OCI-LY3 (cell line): Measurements from ENCODE around the gene SP9.

ENCODE experiments used
- H2AFZ ChIP-seq: fragments of 200-600, 300-600 bp; shearing (Covaris generic); 2 replicates; pipeline ENCODE4 v1.6.0; 2014; ENCODE audit warnings: antibody characterized with exemption, low read depth, low read length
- H3K27ac ChIP-seq: fragments of 200-600, 300-600 bp; sonication (generic); 2 replicates; pipeline ENCODE4 v1.5.1; 2014; ENCODE audit warnings: mild to moderate bottlenecking, low read length, moderate library complexity, mixed read lengths
- H3K27me3 ChIP-seq: fragments of 200-600, 300-600 bp; sonication (generic); 2 replicates; pipeline ENCODE4 v1.6.1; 2014; ENCODE audit warnings: low read depth, low read length, mixed read lengths
- H3K36me3 ChIP-seq: fragments of 200-600, 300-600 bp; sonication (generic); replicated peaks from 2 replicates; pipeline ENCODE3; 2014; ENCODE audit warnings: low read depth, low read length, mixed read lengths
- H3K4me1 ChIP-seq: fragments of 300-600, 200-600 bp; sonication (generic); 2 replicates; pipeline ENCODE4 v1.6.1; 2014; ENCODE audit warnings: low read length, mixed read lengths
- H3K4me2 ChIP-seq: fragments of 200-600, 300-600 bp; sonication (generic); 2 replicates; pipeline ENCODE4 v1.6.1; 2014; ENCODE audit warnings: low read length, mixed read lengths
- H3K4me3 ChIP-seq: fragments of 300-600, 200-600 bp; sonication (generic); 2 replicates; pipeline ENCODE4 v1.5.1; 2014; ENCODE audit warnings: antibody characterized with exemption, mild to moderate bottlenecking, low read length, moderate library complexity
- H3K79me2 ChIP-seq: fragments of 300-600, 200-600 bp; shearing (Covaris generic); 2 replicates; pipeline ENCODE4 v1.6.1; 2014; ENCODE audit warnings: mild to moderate bottlenecking, low read length, mixed read lengths
- H3K9ac ChIP-seq: fragments of 300-600, 200-600 bp; shearing (Covaris generic); 2 replicates; pipeline ENCODE4 v1.6.0; 2014; ENCODE audit warnings: mild to moderate bottlenecking, low read length, moderate library complexity
- H3K9me3 ChIP-seq: fragments of 200-600, 300-600 bp; shearing (Covaris generic); 2 replicates; pipeline ENCODE4 v1.6.1; 2014; ENCODE audit warnings: low read length, mixed read lengths; ENCODE audit not compliant: insufficient read depth
- H4K20me1 ChIP-seq: fragments of 200-600, 300-600 bp; sonication (generic); 2 replicates; pipeline ENCODE4 v1.6.1; 2016; ENCODE audit warnings: low read length, mixed read lengths; ENCODE audit not compliant: insufficient read depth
- EZH2phosphoT487 ChIP-seq: fragments of 200-600 bp; shearing (Covaris generic); IDR thresholded peaks from 2 replicates; pipeline ENCODE4 v1.6.1; 2018; ENCODE audit warnings: antibody characterized with exemption, mixed run types, low read depth
- TF ChIP-seq, protein P1 (sequence below): fragments of 200-600, 300-600 bp; sonication (generic); IDR thresholded peaks from 2 replicates; pipeline ENCODE4 v1.5.1; 2014; ENCODE audit warnings: antibody characterized with exemption, low read length, low read depth

Gene SP9

DNA sequence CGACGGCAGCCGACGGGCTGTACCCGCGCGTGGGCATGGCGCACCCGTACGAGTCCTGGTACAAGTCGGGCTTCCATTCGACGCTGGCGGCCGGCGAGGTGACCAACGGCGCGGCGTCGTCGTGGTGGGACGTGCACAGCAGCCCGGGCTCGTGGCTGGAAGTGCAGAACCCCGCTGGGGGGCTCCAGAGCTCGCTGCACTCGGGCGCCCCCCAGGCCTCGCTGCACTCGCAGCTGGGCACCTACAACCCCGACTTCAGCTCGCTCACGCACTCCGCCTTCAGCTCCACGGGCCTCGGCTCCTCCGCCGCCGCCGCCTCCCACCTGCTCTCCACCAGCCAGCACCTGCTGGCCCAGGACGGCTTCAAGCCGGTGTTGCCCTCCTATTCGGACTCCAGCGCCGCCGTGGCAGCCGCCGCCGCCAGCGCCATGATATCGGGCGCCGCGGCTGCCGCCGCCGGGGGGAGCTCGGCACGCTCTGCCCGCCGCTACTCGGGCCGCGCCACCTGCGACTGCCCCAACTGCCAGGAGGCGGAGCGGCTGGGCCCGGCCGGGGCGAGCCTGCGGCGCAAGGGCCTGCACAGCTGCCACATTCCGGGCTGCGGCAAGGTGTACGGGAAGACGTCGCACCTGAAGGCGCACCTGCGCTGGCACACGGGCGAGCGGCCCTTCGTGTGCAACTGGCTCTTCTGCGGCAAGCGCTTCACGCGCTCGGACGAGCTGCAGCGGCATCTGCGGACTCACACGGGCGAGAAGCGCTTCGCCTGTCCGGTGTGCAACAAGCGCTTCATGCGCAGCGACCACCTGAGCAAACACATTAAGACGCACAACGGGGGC lies 2.0 kb downstream of the SP9 start:
- Histone ChIP-seq H2AFZ (no peak overlapping the region), H3K9me3 (no peaks in the 10 kb centered on the region), H3K27ac (no peak overlapping the region), H3K36me3 (no peaks in the 10 kb centered on the region), H3K9ac (no peak overlapping the region), H3K27me3 (peaks cover 20% of the 10 kb centered on the region), H3K4me3 (no peak overlapping the region), H3K79me2 (no peaks in the 10 kb centered on the region), H4K20me1 (no peaks in the 10 kb centered on the region), H3K4me2 (no peak overlapping the region), H3K4me1 (peaks cover 24% of the 10 kb centered on the region)
- TF ChIP-seq, protein P1, sequence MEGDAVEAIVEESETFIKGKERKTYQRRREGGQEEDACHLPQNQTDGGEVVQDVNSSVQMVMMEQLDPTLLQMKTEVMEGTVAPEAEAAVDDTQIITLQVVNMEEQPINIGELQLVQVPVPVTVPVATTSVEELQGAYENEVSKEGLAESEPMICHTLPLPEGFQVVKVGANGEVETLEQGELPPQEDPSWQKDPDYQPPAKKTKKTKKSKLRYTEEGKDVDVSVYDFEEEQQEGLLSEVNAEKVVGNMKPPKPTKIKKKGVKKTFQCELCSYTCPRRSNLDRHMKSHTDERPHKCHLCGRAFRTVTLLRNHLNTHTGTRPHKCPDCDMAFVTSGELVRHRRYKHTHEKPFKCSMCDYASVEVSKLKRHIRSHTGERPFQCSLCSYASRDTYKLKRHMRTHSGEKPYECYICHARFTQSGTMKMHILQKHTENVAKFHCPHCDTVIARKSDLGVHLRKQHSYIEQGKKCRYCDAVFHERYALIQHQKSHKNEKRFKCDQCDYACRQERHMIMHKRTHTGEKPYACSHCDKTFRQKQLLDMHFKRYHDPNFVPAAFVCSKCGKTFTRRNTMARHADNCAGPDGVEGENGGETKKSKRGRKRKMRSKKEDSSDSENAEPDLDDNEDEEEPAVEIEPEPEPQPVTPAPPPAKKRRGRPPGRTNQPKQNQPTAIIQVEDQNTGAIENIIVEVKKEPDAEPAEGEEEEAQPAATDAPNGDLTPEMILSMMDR = no peak
- TF ChIP-seq EZH2phosphoT487 = no peak

DNA sequence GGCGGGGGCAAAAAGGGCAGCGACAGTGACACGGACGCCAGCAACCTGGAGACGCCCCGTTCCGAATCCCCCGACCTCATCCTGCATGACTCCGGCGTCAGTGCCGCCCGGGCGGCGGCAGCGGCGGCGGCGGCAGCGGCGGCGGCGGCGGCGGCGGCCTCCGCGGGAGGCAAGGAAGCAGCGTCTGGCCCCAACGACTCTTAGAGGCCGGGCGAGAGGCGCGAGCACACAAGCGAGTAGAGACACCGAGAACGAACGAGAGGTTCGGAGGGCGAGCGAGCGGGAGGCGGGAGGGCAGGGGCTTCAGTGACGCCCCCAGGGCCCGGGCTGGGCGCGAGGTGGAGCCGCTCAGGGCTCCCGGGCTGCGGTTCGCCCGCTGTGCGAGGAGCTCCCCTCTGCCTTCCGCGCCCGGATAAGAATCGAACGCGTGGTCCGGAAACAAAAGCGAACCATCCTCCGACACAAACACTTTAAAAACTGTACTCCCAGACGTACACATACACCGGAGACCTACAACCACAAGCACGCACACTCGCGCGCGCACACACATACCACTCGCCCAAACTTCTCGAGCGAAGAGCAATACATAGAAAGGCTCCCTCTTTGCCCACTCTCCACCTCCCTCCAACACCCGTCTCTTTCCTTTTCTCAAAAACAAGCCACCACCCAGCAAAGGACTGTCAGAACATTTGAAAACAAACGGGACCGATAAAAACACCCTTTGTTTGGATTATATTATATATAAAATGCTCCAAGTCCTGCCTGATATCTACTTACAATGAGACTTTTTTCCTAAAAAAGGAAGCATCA lies 2.8 kb downstream of the SP9 start:
- Histone ChIP-seq H3K4me3 (no peak overlapping the region), H3K9me3 (no peaks in the 10 kb centered on the region), H3K27ac (no peak overlapping the region), H3K4me1 (peaks cover 16% of the 10 kb centered on the region), H3K79me2 (no peaks in the 10 kb centered on the region), H4K20me1 (no peaks in the 10 kb centered on the region), H3K9ac (no peak overlapping the region), H3K36me3 (no peaks in the 10 kb centered on the region), H3K4me2 (no peak overlapping the region), H3K27me3 (peaks cover 12% of the 10 kb centered on the region), H2AFZ (no peak overlapping the region)
- TF ChIP-seq, protein P1 = no peak
- no peak for TF ChIP-seq EZH2phosphoT487

DNA sequence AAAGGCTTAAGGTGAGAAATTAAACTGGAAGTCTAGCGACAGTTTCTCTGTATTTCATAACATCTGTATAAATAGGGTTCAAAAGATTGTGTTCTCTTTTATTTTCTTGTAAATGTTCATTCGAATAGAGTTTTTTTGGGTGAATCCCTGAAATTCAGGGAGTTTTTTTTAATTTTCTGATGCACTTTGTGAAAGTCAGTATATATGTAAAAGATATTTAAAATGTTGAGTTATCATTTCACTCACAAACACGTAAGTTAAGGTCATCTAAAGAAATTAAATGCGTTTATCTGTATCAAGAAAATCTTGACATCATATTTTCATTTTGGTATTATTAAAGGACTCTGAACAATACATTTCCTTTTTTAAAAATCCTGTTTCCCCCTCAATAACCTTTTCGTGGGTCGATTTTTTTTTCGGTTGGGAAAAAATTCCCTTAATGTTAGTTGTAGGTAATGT lies 3.4 kb downstream of the SP9 start:
- H3K36me3 ChIP-seq = no peaks in the 10 kb centered on the region
- H3K4me3 ChIP-seq = no peak overlapping the region
- H3K9ac ChIP-seq = no peak overlapping the region
- H3K79me2 ChIP-seq = no peaks in the 10 kb centered on the region
- H3K4me1 ChIP-seq = peaks cover 13% of the 10 kb centered on the region; the same call in 1 of the 2 replicates
- H2AFZ ChIP-seq = no peak overlapping the region
- TF ChIP-seq EZH2phosphoT487 = no peak
- TF ChIP-seq, protein P1 = no peak
- no peak overlapping the region for H3K27ac ChIP-seq
- H3K27me3 ChIP-seq = peaks cover 12% of the 10 kb centered on the region
- no peaks in the 10 kb centered on the region for H4K20me1 ChIP-seq
- H3K9me3 ChIP-seq = no peaks in the 10 kb centered on the region
- no peak overlapping the region for H3K4me2 ChIP-seq
